Measurements from ENCODE around the gene UPF3A.
A peak's percentile ranks its signal among the peaks of the same experiment; 100 is the strongest.
"Not testable (repeated sequence)": the region's sequence is repeated elsewhere in the genome, so short reads cannot be mapped to it uniquely, and the experiment has no call there.

UPF3A gene

GRCh38 chr13:114339857-114340534, 58.6 kb downstream of the UPF3A start:
- peak; percentile 61 for DNase-seq

- DNase-seq = no peak
These were observed 59.8 kb downstream of the UPF3A start for GRCh38 chr13:114341003-114341777.

- not testable (repeated sequence) for DNase-seq
These were observed 65.9 kb downstream of the UPF3A start for GRCh38 chr13:114347256-114347655.

GRCh38 chr13:114352763-114353162, 71.4 kb downstream of the UPF3A start:
- peak; percentile 30 for DNase-seq

GRCh38 chr13:114353382-114353781, 72.0 kb downstream of the UPF3A start:
- DNase-seq = not testable (repeated sequence)

Data from NCI-H2171 treated with DMSO at 0.1 percent for 48 hours (cell line).